ENCODE data around the gene TFG. TPM values are rescaled to one million over a fixed set of nuclear protein-coding genes. Genes with fewer than 3 reads are reported as not detected.

Gene TFG
- total RNA-seq, 2 experiments from 2014 or later, result 51.2 to 51.7 TPM

GRCh38 chr3:100702980-100703345, 6.3 kb upstream of the TFG start:
- POLR2A ChIA-PET, result no interaction called here
- CTCF ChIA-PET, result interaction anchor here (0.6 kb wide), 1 partner anchor 15 kb away, joined by 3 read pairs; no protein-coding TSS in a partner anchor

GRCh38 chr3:100703865-100704264, 5.4 kb upstream of the TFG start:
- ChIA-PET CTCF (no interaction called here), POLR2A (no interaction called here)

- ChIA-PET POLR2A (no interaction called here), CTCF (no interaction called here)
Observed at GRCh38 chr3:100706365-100706764, 2.9 kb upstream of the TFG start.

GRCh38 chr3:100708644-100708988, 678 bp upstream of the TFG start:
- POLR2A ChIA-PET, result interaction anchor here (0.5 to 1.5 kb wide), 6 partner anchors 221 to 876 kb away, joined by 3 to 4 read pairs (median 3); partner anchors contain the start of genes LNP1 and TBC1D23
- CTCF ChIA-PET, result no interaction called here

- CTCF ChIA-PET, result no interaction called here
- POLR2A ChIA-PET, result interaction anchor here (1.0 to 1.5 kb wide), 2 partner anchors 308 to 966 kb away, joined by 4 to 9 read pairs; partner anchors contain the start of genes LNP1 and ZBTB11
Observed at GRCh38 chr3:100709842-100710260, 557 bp downstream of the TFG start.

- ChIA-PET POLR2A (interaction anchor here (0.6 to 1.5 kb wide), 6 partner anchors 40 to 966 kb away, joined by 3 to 9 read pairs (median 3); partner anchors contain the start of genes PCNP and ZBTB11), CTCF (no interaction called here)
Observed at GRCh38 chr3:100710261-100710968, 1.1 kb downstream of the TFG start.

GRCh38 chr3:100715176-100715575, 5.9 kb downstream of the TFG start:
- POLR2A ChIA-PET, result no interaction called here

GRCh38 chr3:100717063-100717462, 7.8 kb downstream of the TFG start:
- POLR2A ChIA-PET, result no interaction called here
- CTCF ChIA-PET, result interaction anchor here (0.7 kb wide), 1 partner anchor 14 kb away, joined by 3 read pairs; no protein-coding TSS in a partner anchor

More at GRCh38 chr3:100715176-100715575, 5.9 kb downstream of the TFG start:
- CTCF ChIA-PET, result interaction anchor here (1.0 kb wide), 1 partner anchor 10 kb away, joined by 3 read pairs; no protein-coding TSS in a partner anchor

- CTCF ChIA-PET, result interaction anchor here (0.6 to 0.7 kb wide), 2 partner anchors 15 to 351 kb away, joined by 3 read pairs; no protein-coding TSS in a partner anchor
Observed at GRCh38 chr3:100717637-100718487, 8.6 kb downstream of the TFG start.

GRCh38 chr3:100719136-100719535, 9.8 kb downstream of the TFG start:
- ChIA-PET POLR2A (no interaction called here), CTCF (interaction anchor here (0.7 kb wide), 1 partner anchor 12 kb away, joined by 5 read pairs; no protein-coding TSS in a partner anchor)

More at GRCh38 chr3:100717637-100718487, 8.6 kb downstream of the TFG start:
- POLR2A ChIA-PET, result no interaction called here

- POLR2A ChIA-PET, result no interaction called here
- CTCF ChIA-PET, result no interaction called here
Observed at GRCh38 chr3:100720426-100720825, 11.1 kb downstream of the TFG start.

GRCh38 chr3:100725935-100726513, 16.7 kb downstream of the TFG start:
- ChIA-PET POLR2A (interaction anchor here (0.7 kb wide), 1 partner anchor 412 kb away, joined by 6 read pairs; no protein-coding TSS in a partner anchor), CTCF (interaction anchor here (0.5 to 1.7 kb wide), 4 partner anchors 10 to 135 kb away, joined by 3 read pairs; partner anchors contain the start of gene TFG)

- POLR2A ChIA-PET, result no interaction called here
- CTCF ChIA-PET, result interaction anchor here (1.7 kb wide), 1 partner anchor 9 kb away, joined by 3 read pairs; no protein-coding TSS in a partner anchor
Observed at GRCh38 chr3:100726706-100727105, 17.4 kb downstream of the TFG start.

GRCh38 chr3:100730524-100730923, 21.2 kb downstream of the TFG start:
- CTCF ChIA-PET, result interaction anchor here (0.6 kb wide), 1 partner anchor 12 kb away, joined by 5 read pairs; no protein-coding TSS in a partner anchor
- POLR2A ChIA-PET, result no interaction called here

GRCh38 chr3:100732435-100732834, 23.1 kb downstream of the TFG start:
- ChIA-PET CTCF (no interaction called here), POLR2A (no interaction called here)

GRCh38 chr3:100737334-100737733, 28.0 kb downstream of the TFG start:
- ChIA-PET CTCF (no interaction called here), POLR2A (no interaction called here)

- POLR2A ChIA-PET, result no interaction called here
- CTCF ChIA-PET, result no interaction called here
Observed at GRCh38 chr3:100740207-100740606, 30.9 kb downstream of the TFG start.

- POLR2A ChIA-PET, result no interaction called here
Observed at GRCh38 chr3:100743535-100743934, 34.2 kb downstream of the TFG start.

GRCh38 chr3:100744671-100745070, 35.4 kb downstream of the TFG start:
- ChIA-PET CTCF (no interaction called here), POLR2A (no interaction called here)

More at GRCh38 chr3:100743535-100743934, 34.2 kb downstream of the TFG start:
- CTCF ChIA-PET, result no interaction called here

GRCh38 chr3:100745617-100746016, 36.3 kb downstream of the TFG start:
- POLR2A ChIA-PET, result no interaction called here
- CTCF ChIA-PET, result no interaction called here
